Osteocyte (in vitro differentiated cells): ENCODE measurements around the gene AKAP1. TPM values are rescaled to one million over a fixed set of nuclear protein-coding genes. Genes with fewer than 3 reads are reported as not detected.

ENCODE experiments used
- DNase-seq: peaks from one replicate; pipeline ENCODE4 v3.0.0; 2021; ENCODE audit warnings: mixed read lengths; ENCODE audit not compliant: unreplicated experiment; ENCODE audit errors: extremely low spot score
- H3K27ac Mint-ChIP-seq: one replicate; pipeline ENCODE4 v1.8.0; 2021; ENCODE audit warnings: mild to moderate bottlenecking, mixed read lengths; ENCODE audit not compliant: unreplicated experiment
- H3K27me3 Mint-ChIP-seq: one replicate; pipeline ENCODE4 v1.8.0; 2021; ENCODE audit warnings: mixed read lengths; ENCODE audit not compliant: unreplicated experiment
- H3K36me3 Mint-ChIP-seq: one replicate; pipeline ENCODE4 v1.8.0; 2021; ENCODE audit warnings: mixed read lengths; ENCODE audit not compliant: unreplicated experiment
- H3K4me1 Mint-ChIP-seq: one replicate; pipeline ENCODE4 v1.8.0; 2021; ENCODE audit warnings: mixed read lengths; ENCODE audit not compliant: unreplicated experiment
- H3K4me3 Mint-ChIP-seq: one replicate; pipeline ENCODE4 v1.8.0; 2021; ENCODE audit warnings: mild to moderate bottlenecking, moderate library complexity, mixed read lengths; ENCODE audit not compliant: unreplicated experiment
- H3K9me3 Mint-ChIP-seq: one replicate; pipeline ENCODE4 v1.8.0; 2021; ENCODE audit warnings: mixed read lengths; ENCODE audit not compliant: unreplicated experiment
- CTCF ChIP-seq: fragments of 200-600 bp; sonication (generic); IDR thresholded peaks from 2 replicates; pipeline ENCODE4 v1.5.0; 2021; ENCODE audit warnings: antibody characterized with exemption, mild to moderate bottlenecking, moderate library complexity
- total RNA-seq: library from RNA; stranded (reverse); gene quantifications from 2 replicates; pipeline ENCODE4 v1.2.1, GENCODE V29; 2021

The AKAP1 gene
- total RNA-seq, 1 donor from 2014 or later, result 16.8 TPM

- no peak overlapping the region for H3K27ac Mint-ChIP-seq
Observed at GRCh38 chr17:57142925-57143324, 57.9 kb downstream of the AKAP1 start.

GRCh38 chr17:57143361-57143760, 58.3 kb downstream of the AKAP1 start:
- no peak for DNase-seq
- Mint-ChIP-seq H3K27ac (no peak overlapping the region), H3K4me1 (peaks cover 4% of the 10 kb centered on the region), H3K4me3 (no peak overlapping the region), H3K27me3 (peaks cover 3% of the 10 kb centered on the region), H3K36me3 (no peaks in the 10 kb centered on the region), H3K9me3 (no peaks in the 10 kb centered on the region)
- no peak for TF ChIP-seq CTCF

More at GRCh38 chr17:57142925-57143324, 57.9 kb downstream of the AKAP1 start:
- no peak for TF ChIP-seq CTCF
- DNase-seq, result no peak
- H3K4me3 Mint-ChIP-seq, result no peak overlapping the region
- H3K4me1 Mint-ChIP-seq, result peaks cover 4% of the 10 kb centered on the region
- no peaks in the 10 kb centered on the region for H3K36me3 Mint-ChIP-seq
- peaks cover 7% of the 10 kb centered on the region for H3K27me3 Mint-ChIP-seq
- H3K9me3 Mint-ChIP-seq, result no peaks in the 10 kb centered on the region

GRCh38 chr17:57143919-57144318, 58.9 kb downstream of the AKAP1 start:
- Mint-ChIP-seq H3K36me3 (no peaks in the 10 kb centered on the region), H3K4me3 (no peak overlapping the region), H3K4me1 (peaks cover 4% of the 10 kb centered on the region), H3K9me3 (peaks cover 2% of the 10 kb centered on the region), H3K27me3 (peaks cover 8% of the 10 kb centered on the region), H3K27ac (no peak overlapping the region)
- no peak for DNase-seq
- no peak for TF ChIP-seq CTCF

GRCh38 chr17:57144567-57144966, 59.5 kb downstream of the AKAP1 start:
- peaks cover 10% of the 10 kb centered on the region for H3K27me3 Mint-ChIP-seq
- peaks cover 4% of the 10 kb centered on the region for H3K4me1 Mint-ChIP-seq
- no peaks in the 10 kb centered on the region for H3K36me3 Mint-ChIP-seq
- H3K4me3 Mint-ChIP-seq, result no peak overlapping the region
- TF ChIP-seq CTCF, result no peak
- H3K27ac Mint-ChIP-seq, result no peak overlapping the region
- H3K9me3 Mint-ChIP-seq, result peaks cover 3% of the 10 kb centered on the region
- no peak for DNase-seq

- Mint-ChIP-seq H3K36me3 (no peaks in the 10 kb centered on the region), H3K4me3 (no peak overlapping the region), H3K27me3 (peaks cover 15% of the 10 kb centered on the region), H3K4me1 (peaks cover 4% of the 10 kb centered on the region), H3K9me3 (peaks cover 3% of the 10 kb centered on the region), H3K27ac (no peak overlapping the region)
- no peak for DNase-seq
- TF ChIP-seq CTCF, result no peak
Observed at GRCh38 chr17:57145347-57145746, 60.3 kb downstream of the AKAP1 start.
